CD14-positive monocyte (primary cell): ENCODE data around the gene BHLHE41. TPM values are rescaled to one million over a fixed set of nuclear protein-coding genes. Genes with fewer than 3 reads are reported as not detected.

Experiments
- DNase-seq, 3 donors: peaks; one replicate each; pipeline ENCODE4 v3.0.0-alpha.2; 2011 to 2022
- H2AFZ ChIP-seq: 2 replicates; pipeline ENCODE4 v1.6.0; 2012; ENCODE audit warnings: mild to moderate bottlenecking, low read depth, low read length, inconsistent platforms; ENCODE audit not compliant: insufficient read depth, poor library complexity, severe bottlenecking
- H3K27ac ChIP-seq, 2 donors: 1 replicate in 1 of 2; 2 replicates in 1 of 2; pipeline ENCODE4 v1.5.1; 2012 to 2013; ENCODE audit warnings: low read length in 2 of 2, control low read depth in 1 of 2, inconsistent platforms in 1 of 2, low read depth in 1 of 2, mild to moderate bottlenecking in 1 of 2
- H3K27me3 ChIP-seq, 2 donors: one replicate each; pipeline versions ENCODE4 v1.6.0 to v1.6.1; 2011 to 2013; ENCODE audit warnings: low read length in 2 of 2; ENCODE audit not compliant: control insufficient read depth in 2 of 2, insufficient read depth in 2 of 2
- H3K36me3 ChIP-seq, 2 donors: replicated peaks in 1 of 2; 1 replicate in 1 of 2; 2 replicates in 1 of 2; pipeline versions ENCODE4 v1.5.1 to v1.6.1; 2012 to 2013; ENCODE audit warnings: low read length in 2 of 2, control low read depth in 1 of 2, inconsistent platforms in 1 of 2, mild to moderate bottlenecking in 1 of 2; ENCODE audit not compliant: insufficient read depth in 2 of 2, control insufficient read depth in 1 of 2
- H3K4me1 ChIP-seq, 2 donors: 1 replicate in 1 of 2; 2 replicates in 1 of 2; pipeline versions ENCODE4 v1.5.1 to v1.6.1; 2012 to 2013; ENCODE audit warnings: low read length in 2 of 2, control low read depth in 1 of 2, inconsistent platforms in 1 of 2, mild to moderate bottlenecking in 1 of 2, moderate library complexity in 1 of 2; ENCODE audit not compliant: insufficient read depth in 2 of 2, control insufficient read depth in 1 of 2
- H3K4me2 ChIP-seq: replicated peaks from 2 replicates; pipeline ENCODE3; 2012; ENCODE audit warnings: low read length, moderate library complexity, mild to moderate bottlenecking; ENCODE audit not compliant: poor library complexity, severe bottlenecking; ENCODE audit errors: extremely low read depth
- H3K4me3 ChIP-seq, 3 experiments: fragments of 200-600 bp in 1 of 3; sonication (generic) in 1 of 3; replicated peaks in 1 of 3; 1 replicate in 2 of 3; 2 replicates in 1 of 3; pipeline ENCODE4 v1.5.1; 2011 to 2013; ENCODE audit warnings: low read length in 3 of 3, mild to moderate bottlenecking in 3 of 3, control low read depth in 2 of 3, low read depth in 2 of 3, inconsistent platforms in 1 of 3, moderate library complexity in 1 of 3
- H3K79me2 ChIP-seq: 2 replicates; pipeline ENCODE4 v1.6.0; 2012; ENCODE audit warnings: mild to moderate bottlenecking, control low read depth, inconsistent platforms, low read length, moderate library complexity; ENCODE audit not compliant: insufficient read depth
- H3K9ac ChIP-seq: 2 replicates; pipeline ENCODE4 v1.6.0; 2017; ENCODE audit warnings: low read length, mild to moderate bottlenecking; ENCODE audit not compliant: insufficient read depth, poor library complexity, severe bottlenecking
- H3K9me3 ChIP-seq, 2 donors: replicated peaks in 1 of 2; 1 replicate in 1 of 2; 2 replicates in 1 of 2; pipeline versions ENCODE4 v1.5.1 to v1.6.1; 2012 to 2013; ENCODE audit warnings: low read length in 2 of 2, control low read depth in 1 of 2; ENCODE audit not compliant: control insufficient read depth in 1 of 2, insufficient read depth in 1 of 2
- H4K20me1 ChIP-seq: 2 replicates; pipeline ENCODE4 v1.6.0; 2012; ENCODE audit warnings: mild to moderate bottlenecking, low read length, control low read depth, moderate library complexity; ENCODE audit not compliant: insufficient read depth
- H3K27ac Mint-ChIP-seq, 7 donors: one replicate each; pipeline ENCODE4 v1.8.0; 2020; ENCODE audit warnings: mild to moderate bottlenecking in 7 of 7, mixed read lengths in 7 of 7, moderate library complexity in 6 of 7, inconsistent platforms in 2 of 7
- H3K27me3 Mint-ChIP-seq, 3 donors: one replicate each; pipeline ENCODE4 v1.8.0; 2021 to 2022; ENCODE audit warnings: low read depth in 3 of 3, mild to moderate bottlenecking in 3 of 3, mixed read lengths in 3 of 3, moderate library complexity in 3 of 3, inconsistent platforms in 1 of 3
- H3K36me3 Mint-ChIP-seq, 2 donors: one replicate each; pipeline ENCODE4 v1.8.0; 2020; ENCODE audit warnings: mixed read lengths in 2 of 2, inconsistent platforms in 1 of 2, mild to moderate bottlenecking in 1 of 2
- H3K4me1 Mint-ChIP-seq: one replicate; pipeline ENCODE4 v1.8.0; 2020; ENCODE audit warnings: mild to moderate bottlenecking, mixed read lengths
- H3K4me3 Mint-ChIP-seq, 2 donors: one replicate each; pipeline ENCODE4 v1.8.0; 2020; ENCODE audit warnings: mild to moderate bottlenecking in 2 of 2, mixed read lengths in 2 of 2, moderate library complexity in 1 of 2
- H3K9me3 Mint-ChIP-seq, 7 donors: one replicate each; pipeline ENCODE4 v1.8.0; 2020 to 2022; ENCODE audit warnings: mixed read lengths in 7 of 7, mild to moderate bottlenecking in 6 of 7, moderate library complexity in 6 of 7, inconsistent platforms in 2 of 7
- CTCF ChIP-seq: fragments of 200-600 bp; IDR thresholded peaks from one replicate; pipeline ENCODE4 v1.8.0; 2022; ENCODE audit warnings: antibody characterized with exemption, mild to moderate bottlenecking
- WGBS: methylation state at CpG from one replicate; pipeline ENCODE4 v1.1.5; 2013; ENCODE audit warnings: missing lambda C conversion rate; ENCODE audit not compliant: insufficient coverage; 5-methylcytosine and 5-hydroxymethylcytosine counted together
- intact Hi-C, 2 donors: fragments of 100-400 bp; cut with micrococcal nuclease; formaldehyde crosslinking; loops; one replicate each; pipeline versions ENCODE4 v1.15.0 to v1.15.1; 2023
- polyA plus RNA-seq, 3 donors: library from polyadenylated mRNA; depleted of rRNA in 1 of 3; unstranded in 2 of 3; stranded (reverse) in 1 of 3; fragments of 300-500 nt in 2 of 3; fragments of >200 nt in 1 of 3; fragmentation: Illumina TruSeq in 2 of 3; gene quantifications; 1 replicate in 2 of 3; 2 replicates in 1 of 3; pipeline ENCODE4 v1.2.3, GENCODE V29; 2012 to 2021

Gene BHLHE41
- polyA plus RNA-seq, 3 donors = 0.03 TPM; not detected in 2

- Histone ChIP-seq H2AFZ (no peak overlapping the region), H3K27ac (no peak overlapping the region), H3K4me2 (no peak overlapping the region), H3K4me1 (peaks cover 0 to 2% of the 10 kb centered on the region in 2 donors), H4K20me1 (no peaks in the 10 kb centered on the region), H3K79me2 (no peaks in the 10 kb centered on the region), H3K4me3 (no peak overlapping the region), H3K9me3 (no peaks in the 10 kb centered on the region), H3K27me3 (no peaks in the 10 kb centered on the region), H3K36me3 (no peaks in the 10 kb centered on the region), H3K9ac (no peak overlapping the region)
- no peak for TF ChIP-seq CTCF
- no peaks in the 10 kb centered on the region for H3K36me3 Mint-ChIP-seq
- H3K9me3 Mint-ChIP-seq = no peaks in the 10 kb centered on the region
- H3K27me3 Mint-ChIP-seq = peaks cover 0 to 1% (median 0%) of the 10 kb centered on the region in 3 donors
- H3K4me1 Mint-ChIP-seq = peaks cover 2% of the 10 kb centered on the region
- no peak overlapping the region for H3K4me3 Mint-ChIP-seq
- intact Hi-C loops = no loop called here
- 100% methylated on average over 1 of the region's 5 CpGs for WGBS
- H3K27ac Mint-ChIP-seq = no peak overlapping the region
- no peak for DNase-seq
Measured at GRCh38 chr12:26153421-26154154, 28.8 kb upstream of the BHLHE41 start.

GRCh38 chr12:26152507-26153102 is 27.8 kb upstream of the BHLHE41 start:
- no peak overlapping the region for H3K4me2 ChIP-seq
- TF ChIP-seq CTCF = no peak
- no peaks in the 10 kb centered on the region for H3K27me3 ChIP-seq
- Mint-ChIP-seq H3K27ac (no peak overlapping the region), H3K27me3 (no peaks in the 10 kb centered on the region), H3K9me3 (no peaks in the 10 kb centered on the region), H3K4me3 (no peak overlapping the region), H3K4me1 (peaks cover 2% of the 10 kb centered on the region), H3K36me3 (no peaks in the 10 kb centered on the region)
- 94% methylated on average over 2 of the region's 2 CpGs for WGBS
- H3K9ac ChIP-seq = no peak overlapping the region
- H3K36me3 ChIP-seq = no peaks in the 10 kb centered on the region
- no peak overlapping the region for H2AFZ ChIP-seq
- H3K79me2 ChIP-seq = no peaks in the 10 kb centered on the region
- peaks cover 0 to 2% of the 10 kb centered on the region in 2 donors for H3K4me1 ChIP-seq
- H4K20me1 ChIP-seq = no peaks in the 10 kb centered on the region
- no peaks in the 10 kb centered on the region for H3K9me3 ChIP-seq
- no peak overlapping the region for H3K27ac ChIP-seq
- intact Hi-C loops = no loop called here
- no peak for DNase-seq
- no peak overlapping the region for H3K4me3 ChIP-seq
